ENCODE results near the gene CALY. TPM values are rescaled to one million over a fixed set of nuclear protein-coding genes. Genes with fewer than 3 reads are reported as not detected.

CALY gene
- total RNA-seq, 1 donor from 2014 or later: 4.7 TPM

DNA sequence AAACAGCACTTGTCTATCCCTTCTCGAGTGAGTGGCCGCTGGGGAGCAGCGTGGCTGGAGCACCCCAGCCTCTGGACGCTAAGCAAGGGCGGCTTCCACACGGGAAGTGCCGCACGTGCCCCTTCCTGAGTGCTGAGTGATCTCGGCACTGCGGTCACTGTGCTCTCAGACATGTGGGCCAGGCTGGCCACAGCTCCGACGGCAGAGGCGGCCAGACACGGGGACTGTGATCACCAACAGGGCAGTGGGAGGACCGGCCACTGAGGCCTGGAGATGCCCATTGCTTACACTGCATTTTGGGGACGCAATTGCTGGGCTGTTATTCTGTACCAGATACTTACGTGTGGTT is 29.4 kb upstream of the CALY start:
- no peak for DNase-seq

GRCh38 chr10:133365461-133366129 is 28.9 kb upstream of the CALY start:
- no peak for DNase-seq

- no peak for DNase-seq
Measured at GRCh38 chr10:133364645-133365431, 28.1 kb upstream of the CALY start.

DNA sequence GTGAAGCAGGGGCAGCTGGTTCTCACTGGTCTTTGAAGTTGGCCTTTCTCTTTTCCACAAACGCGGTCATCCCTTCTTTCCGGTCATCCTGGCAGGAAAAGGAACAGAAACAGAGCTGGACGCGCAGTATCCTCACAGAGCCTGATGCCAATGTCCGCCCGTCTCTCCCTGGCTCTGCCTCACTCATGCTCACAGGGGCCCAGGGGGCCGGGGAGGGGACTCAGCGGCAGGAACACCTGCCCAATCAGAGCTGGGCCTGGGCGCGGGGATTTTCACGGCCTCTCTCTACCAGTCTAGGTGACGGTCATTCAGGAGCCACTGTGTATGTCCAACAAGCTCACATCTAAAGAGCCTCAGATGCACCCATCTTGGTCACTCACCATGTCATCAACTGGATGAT is 26.1 kb upstream of the CALY start:
- DNase-seq: no peak

DNA sequence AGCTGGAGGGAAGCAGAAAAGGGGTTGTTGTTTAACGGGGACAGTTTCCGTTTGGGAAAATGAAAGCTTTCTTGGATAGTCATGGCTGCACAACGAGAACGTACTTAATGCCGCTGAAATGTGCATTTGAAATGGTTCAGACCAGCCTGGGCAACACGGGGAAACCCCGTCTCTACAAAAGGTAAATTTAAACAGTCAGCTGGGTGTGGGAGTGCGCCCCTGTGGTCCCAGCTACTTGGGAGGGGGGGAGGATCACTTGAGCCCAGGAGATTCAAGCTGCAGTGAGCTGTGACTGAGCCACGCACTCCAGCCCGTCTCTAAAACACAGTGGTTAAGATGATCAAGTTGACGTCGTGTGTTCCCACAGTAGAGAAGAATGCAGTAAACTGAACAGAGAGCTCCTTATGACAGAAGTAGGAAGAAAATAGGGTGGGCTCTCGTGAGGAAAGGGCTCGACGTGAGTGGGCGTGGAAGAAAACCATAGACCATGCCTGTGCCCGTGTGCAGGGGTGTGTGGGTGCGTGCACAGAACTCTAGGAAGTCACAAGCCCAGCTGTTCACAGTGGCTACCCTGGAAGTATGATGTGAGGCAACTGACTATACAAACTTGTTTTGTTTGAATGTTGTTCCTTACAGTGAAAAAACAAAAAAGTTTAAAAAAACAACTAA is 25.2 kb upstream of the CALY start:
- no peak for DNase-seq

DNA sequence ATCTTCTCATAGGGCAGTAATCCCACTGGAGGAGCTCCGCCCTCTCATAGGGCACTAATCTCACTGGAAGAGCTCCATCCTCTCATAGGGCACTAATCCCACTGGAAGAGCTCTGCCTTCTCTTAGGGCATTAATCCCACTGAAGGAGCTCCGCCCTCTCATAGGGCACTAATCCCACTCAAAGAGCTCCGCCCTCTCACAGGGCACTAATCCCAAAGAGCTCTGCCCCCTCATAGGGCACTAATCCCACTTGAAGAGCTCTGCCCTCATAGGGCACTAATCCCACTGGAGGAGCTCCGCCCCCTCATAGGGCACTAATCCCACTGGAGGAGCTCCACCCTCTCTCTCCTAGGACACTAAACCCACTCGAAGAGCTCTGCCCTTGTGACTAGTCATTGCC is 24.5 kb upstream of the CALY start:
- DNase-seq: no peak

- DNase-seq: no peak
Measured at GRCh38 chr10:133359972-133360610, 23.4 kb upstream of the CALY start.

DNA sequence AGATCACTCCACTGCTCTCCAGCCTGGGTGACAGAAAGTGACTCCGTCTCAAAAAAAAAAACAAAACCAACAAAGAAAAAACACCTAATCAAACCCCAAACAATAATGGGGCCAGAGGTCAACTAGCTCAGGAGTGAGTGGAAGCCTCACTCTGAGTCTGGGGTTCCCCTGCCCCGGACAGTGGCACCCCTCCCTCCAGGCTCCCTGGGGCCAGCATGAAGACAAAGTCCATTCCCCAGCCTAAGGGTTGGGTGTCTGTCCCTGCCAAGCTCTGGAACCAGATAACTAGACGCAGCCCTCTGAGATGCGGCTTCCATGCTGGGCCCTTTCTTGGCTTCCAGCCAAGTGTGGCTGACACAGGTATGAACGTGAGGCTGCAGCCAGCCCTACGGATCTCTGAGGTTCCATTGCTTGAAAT is 22.9 kb upstream of the CALY start:
- DNase-seq: no peak

DNA sequence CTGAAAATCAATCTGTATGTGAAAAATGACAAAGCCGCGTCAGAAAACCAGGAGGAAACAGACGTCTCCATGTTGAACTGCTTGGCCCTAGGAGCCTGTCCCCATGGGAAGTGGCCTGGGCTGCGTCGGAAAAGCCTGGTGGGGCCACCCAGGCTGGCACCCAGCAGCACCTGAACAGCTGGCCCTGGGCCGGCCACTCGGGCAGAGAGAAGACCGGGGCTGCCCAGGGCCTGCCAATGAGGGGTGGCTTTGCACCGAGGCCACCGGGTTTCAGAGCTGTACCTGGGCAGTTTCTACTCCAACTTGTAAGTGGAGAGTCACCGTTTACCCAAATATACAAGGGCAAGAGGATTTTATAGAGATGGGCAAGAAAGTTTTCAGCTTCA is 22.2 kb upstream of the CALY start:
- no peak for DNase-seq

DNA sequence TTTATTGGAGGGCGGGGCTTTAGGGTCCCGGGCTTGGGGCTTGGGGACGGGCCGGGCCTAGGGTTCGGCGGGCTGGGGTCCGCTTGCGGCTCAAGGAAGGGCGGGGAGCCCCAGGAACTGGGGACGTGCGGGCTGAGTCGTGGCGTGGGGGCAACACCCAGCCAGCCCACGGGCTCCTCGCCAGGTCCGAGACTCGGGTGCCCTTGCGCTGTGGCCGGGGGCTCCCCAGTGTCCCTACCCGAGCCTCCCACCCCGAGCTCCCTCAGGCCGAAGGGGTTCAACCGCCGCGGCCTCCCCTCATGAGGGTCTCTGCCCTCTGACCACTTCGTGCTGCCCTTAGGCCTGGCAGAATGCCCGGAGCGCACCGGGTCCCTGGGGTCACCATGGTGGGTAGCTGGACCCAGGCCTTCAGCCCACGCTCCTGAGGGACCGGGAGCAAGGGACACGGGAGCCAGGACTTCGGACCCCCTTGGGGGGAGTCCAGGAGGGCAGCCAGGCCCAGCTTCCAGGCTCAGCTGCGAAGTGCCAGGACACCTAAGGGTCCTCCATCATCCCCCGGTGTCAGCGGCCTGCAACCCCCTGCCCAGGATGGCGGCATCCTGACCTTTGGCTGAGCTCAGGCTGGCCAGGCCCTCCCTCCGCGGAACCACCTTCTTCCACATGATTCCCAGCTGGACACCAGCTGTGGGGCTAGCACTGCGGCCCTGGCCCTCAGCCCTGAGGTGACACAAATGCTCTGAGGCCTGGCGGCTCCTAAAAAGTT is 21.6 kb upstream of the CALY start:
- DNase-seq: no peak

DNA sequence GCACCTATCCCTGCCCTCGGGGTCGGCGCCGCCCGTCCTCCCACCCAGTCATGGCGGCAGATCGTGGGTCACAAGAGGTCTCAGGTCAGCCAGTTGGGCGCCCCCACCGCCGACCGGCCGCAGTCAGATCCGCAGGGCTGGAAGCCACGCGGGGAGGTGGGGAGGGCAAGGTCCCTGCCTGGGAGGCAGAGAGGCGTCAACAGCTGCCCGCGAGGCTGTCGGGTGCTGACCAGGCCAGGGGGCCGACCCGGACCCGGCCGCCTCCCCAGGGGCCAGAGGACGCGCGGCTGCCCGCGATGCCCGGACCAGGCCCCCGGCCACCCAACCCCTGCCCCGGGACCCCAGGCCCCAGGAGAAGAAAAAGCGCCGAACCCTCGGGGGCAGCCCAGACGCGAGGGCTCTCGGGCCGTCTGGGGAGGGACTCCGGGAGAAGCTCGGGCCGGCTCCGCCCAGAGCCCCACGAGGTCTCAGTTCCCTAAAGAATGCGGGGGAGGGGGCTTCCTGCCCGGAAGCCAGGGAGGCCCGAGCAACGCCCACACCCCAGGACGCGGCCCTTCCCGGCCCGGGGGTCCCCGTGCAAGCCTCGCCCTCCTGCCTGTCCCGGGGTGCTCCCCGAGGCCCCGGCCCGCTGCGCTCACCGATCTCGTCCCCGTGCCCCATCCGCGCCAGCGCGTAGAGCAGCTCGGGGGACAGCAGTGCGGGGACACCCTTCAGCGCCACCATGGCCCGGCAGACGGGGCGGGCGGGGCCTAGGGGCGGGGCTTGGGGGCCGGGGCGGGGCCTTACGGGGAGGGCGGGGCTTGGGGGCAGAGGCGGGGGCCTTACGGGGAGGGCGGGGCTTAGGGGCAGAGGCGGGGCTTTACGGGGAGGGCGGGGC is 20.8 kb upstream of the CALY start, which contains the start of gene FUOM:
TSS of gene FUOM (minus strand) at position 735 of the 877 bp plus-strand sequence. CDS start at position 723, 12 bp downstream.
- DNase-seq: no peak

GRCh38 chr10:133356549-133357284 is 20.0 kb upstream of the CALY start:
- no peak for DNase-seq

- DNase-seq: no peak
Measured at GRCh38 chr10:133355991-133356390, 19.3 kb upstream of the CALY start.

- DNase-seq: no peak
Measured at GRCh38 chr10:133355266-133355665, 18.6 kb upstream of the CALY start.

DNA sequence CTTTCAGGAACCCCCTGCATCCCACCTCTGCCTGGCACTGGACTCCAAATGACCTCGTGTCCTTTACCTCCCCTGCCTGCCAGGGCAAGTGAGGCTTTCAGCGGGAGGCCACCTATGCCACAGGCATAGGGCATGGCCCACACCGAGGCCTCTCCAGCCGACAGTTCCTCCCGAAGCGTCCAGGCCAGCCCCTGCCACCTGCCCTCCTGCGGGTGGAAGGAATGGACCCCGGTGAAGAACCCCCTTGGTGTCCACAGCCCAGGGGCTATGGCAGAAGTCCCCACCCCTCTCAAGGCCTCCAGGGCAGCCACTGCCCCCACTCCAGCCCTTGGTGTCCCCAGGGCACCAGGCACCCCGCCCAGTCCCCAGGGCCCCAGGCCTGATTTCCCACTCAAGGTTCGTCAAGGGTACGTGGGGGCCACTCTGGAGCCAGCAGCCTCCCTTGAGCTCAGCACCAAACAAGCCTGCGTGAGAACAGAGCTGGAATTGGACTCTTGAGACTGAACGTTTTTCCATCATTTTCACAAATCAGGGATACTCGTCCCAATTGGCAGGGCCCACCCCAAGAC is 18.1 kb upstream of the CALY start:
- DNase-seq: no peak

DNA sequence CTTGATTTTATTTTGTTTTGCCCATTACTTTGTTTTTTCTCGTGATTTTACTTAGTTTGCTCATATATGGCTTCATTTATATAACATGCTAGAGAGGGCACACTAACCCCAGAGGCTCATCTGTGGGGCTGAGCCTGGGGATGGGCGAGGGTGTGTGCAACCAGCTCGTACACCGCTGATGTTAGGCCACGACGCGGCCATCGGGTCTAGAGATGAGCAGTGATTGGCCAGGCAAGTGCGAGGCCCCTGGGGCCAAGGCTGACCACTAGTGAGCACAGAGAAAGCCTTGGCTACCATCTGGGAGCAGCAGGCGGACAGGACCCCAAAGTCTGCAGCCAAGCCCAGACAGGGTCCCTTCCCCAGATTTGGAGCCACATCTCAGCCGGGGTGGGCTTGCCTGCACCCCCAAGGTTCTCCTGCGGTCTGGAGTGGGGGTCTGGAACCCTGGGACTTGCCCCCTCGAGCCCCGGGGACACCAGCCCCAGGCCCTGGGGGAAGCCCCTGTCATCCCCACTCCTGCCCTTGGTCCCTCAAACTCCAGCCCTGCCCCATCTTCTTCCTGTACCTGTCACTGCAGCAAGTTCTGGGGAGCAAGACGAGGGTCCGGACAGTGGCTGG is 17.4 kb upstream of the CALY start:
- DNase-seq: no peak

DNA sequence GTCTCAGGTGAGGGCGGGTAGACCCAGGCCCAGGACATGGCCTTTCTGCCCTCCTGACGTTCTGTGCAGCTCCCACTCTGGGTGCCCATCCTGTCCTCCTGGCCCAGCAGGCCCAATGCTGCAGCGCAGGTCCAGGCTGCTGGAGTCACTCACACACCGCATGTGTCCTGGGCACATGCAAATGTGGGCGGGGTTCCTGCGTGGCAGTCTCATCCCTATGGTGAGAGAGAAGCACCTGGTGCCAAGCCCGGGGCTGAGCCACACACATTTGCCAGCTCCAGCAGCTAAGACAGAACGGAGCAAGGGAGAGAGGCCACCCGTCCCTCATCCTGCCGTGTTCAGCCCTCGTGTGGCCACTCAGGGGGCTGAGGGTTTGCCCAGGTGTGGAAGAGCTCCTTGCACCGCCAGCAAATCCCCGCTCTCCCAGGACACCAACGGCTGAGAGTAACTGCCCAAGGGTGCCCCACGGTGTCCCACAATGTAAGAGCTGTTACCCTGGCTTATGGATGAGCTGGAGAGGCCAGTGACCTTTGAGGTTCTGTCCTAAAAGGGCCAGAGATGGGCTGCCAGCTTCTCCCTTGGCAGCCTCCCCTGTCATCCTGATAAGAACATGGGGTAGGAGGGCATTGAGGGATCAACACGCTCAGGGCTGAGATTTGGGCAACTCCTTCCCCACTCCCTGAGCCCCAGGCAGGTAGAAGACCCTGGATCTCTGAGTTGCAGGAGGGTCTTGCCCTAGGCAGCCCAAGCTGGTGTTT is 16.7 kb upstream of the CALY start:
- DNase-seq: no peak

DNA sequence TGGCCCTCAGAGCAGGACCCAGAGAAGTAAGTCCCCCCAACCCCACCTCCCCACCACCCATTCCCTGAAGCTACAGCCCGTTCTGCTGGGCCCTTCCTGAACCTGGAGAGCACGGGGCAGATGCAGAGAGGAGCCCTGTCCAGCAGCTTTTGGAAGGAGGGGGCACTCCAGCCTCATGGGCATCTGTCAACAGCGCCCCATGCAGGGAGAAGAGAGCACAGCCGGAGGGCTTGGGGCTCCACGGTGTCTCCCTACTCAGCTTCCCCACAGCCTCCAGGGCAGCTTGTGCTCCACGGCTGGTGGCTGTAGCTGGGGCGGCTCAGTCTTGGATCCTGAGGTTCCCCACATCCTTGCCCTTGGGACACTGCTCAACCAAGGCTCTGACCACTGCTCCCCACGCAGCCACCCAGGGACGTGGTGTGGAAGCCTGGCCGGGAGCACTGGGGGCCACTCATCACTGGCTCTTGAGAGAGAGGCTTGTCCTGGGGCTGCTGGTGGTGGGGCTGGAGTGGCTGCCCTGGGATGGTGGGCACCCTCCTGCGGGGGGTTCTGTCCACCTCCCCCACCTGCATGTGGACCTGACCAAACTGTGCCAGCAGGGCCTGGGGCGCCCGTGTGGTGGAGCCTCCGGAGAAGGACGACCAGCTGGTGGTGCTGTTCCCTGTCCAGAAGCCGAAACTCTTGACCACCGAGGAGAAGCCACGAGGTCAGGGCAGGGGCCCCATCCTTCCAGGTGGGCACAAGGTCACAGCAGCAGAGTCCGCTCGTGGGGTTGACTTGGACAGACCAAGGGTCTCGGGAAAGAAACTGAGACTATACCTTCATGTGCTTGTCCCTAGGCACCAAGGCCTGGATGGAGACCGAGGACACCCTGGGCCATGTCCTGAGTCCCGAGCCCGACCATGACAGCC is 15.0 kb upstream of the CALY start:
- no peak for DNase-seq
